Right lobe of liver (tissue), 4 donors: ENCODE data around the gene LASP1.

Experiments used
- CTCF ChIP-seq, 4 donors: fragments of 200-600 bp in 3 of 4; fragments of 450-650 bp in 1 of 4; IDR thresholded peaks; one replicate each; pipeline versions ENCODE4 v1.5.1 to v1.8.0; 2016 to 2022; ENCODE audit warnings: antibody characterized with exemption in 4 of 4, mild to moderate bottlenecking in 2 of 4
- POLR2A ChIP-seq: fragments of 450-650 bp; IDR thresholded peaks from one replicate; pipeline ENCODE4 v1.6.1; 2017; ENCODE audit warnings: antibody characterized with exemption, mild to moderate bottlenecking
- donor health status: DM: no; HTN: no; CAD: no.
- donor health status: DM: no; HTN: no; CAD: no.
- donor health status: DM: no; HTN: yes; CAD: no.

DNA sequence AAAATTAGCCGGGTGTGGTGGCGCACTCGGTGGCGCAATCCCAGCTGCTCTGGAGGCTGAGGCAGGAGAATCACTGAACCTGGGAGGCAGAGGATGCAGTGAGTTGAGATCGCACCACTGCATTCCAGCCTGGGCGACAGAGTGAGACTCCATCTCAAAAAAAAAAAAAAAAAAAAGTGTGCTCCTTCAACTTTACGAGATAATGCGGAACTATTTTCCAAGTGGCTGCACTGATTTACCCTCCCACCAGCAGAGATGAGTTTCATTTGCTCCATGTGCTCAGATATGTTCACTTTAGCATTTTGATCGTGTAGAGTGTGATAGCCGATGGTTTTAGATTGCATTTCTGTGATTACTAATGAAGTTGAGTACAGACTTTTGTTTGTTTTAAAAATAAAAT is 35.5 kb downstream of the LASP1 start:
- TF ChIP-seq CTCF (IDR thresholded peaks at IDR 0.05) = no peak
- no peak for TF ChIP-seq POLR2A
